Panc1 (cell line): ENCODE data around the gene AIFM3. TPM values are rescaled to one million over a fixed set of nuclear protein-coding genes. Genes with fewer than 3 reads are reported as not detected.

Source experiments
- ATAC-seq: fragments of 200-7000 bp; cut with Tn5 transposase; 2 replicates; pipeline ENCODE4 v1.9.1; 2020; ENCODE audit warnings: mild to moderate bottlenecking, moderate library complexity
- BruUV-seq: library from RNA; stranded (reverse); fragments of 400-500 nt; replicated peaks from 2 replicates; lab custom pipeline; 2021; lab: Mats Ljungman, UMichigan
- CTCF ChIA-PET: fragments of 300-600 bp; sonication (Branson Sonifier 250); formaldehyde crosslinking; loops from one replicate; lab custom pipeline; 2022; ENCODE audit warnings: antibody characterized with exemption; lab: Charles Lee
- POLR2A ChIA-PET: fragments of 300-600 bp; sonication (Branson Sonifier 250); formaldehyde crosslinking; loops from one replicate; lab custom pipeline; 2022; ENCODE audit warnings: antibody characterized with exemption; lab: Charles Lee
- DNase-seq: peaks from one replicate; pipeline ENCODE4 v3.0.0-alpha.2; 2010; ENCODE audit warnings: low read depth, low spot score
- H3K27ac ChIP-seq: 2 replicates; pipeline ENCODE4 v1.5.1; 2011; ENCODE audit warnings: mild to moderate bottlenecking, low read length, inconsistent platforms
- H3K27me3 ChIP-seq: fragments of 200-500 bp; sonication (Bioruptor generic); 2 replicates; pipeline ENCODE4 v1.6.0; 2014; ENCODE audit warnings: low read length, inconsistent platforms; ENCODE audit not compliant: control insufficient read depth, insufficient read depth
- H3K36me3 ChIP-seq: fragments of 200-500 bp; sonication (Bioruptor generic); 2 replicates; pipeline ENCODE4 v1.5.1; 2014; ENCODE audit warnings: inconsistent platforms, mild to moderate bottlenecking, low read length, moderate library complexity; ENCODE audit not compliant: control insufficient read depth, insufficient read depth
- H3K4me1 ChIP-seq: 2 replicates; pipeline ENCODE4 v1.5.1; 2011; ENCODE audit warnings: inconsistent platforms, mild to moderate bottlenecking, low read length, moderate library complexity; ENCODE audit not compliant: control insufficient read depth, insufficient read depth
- H3K4me3 ChIP-seq, 2 experiments: 2 replicates each; pipeline ENCODE4 v1.5.1; 2011 to 2012; ENCODE audit warnings: low read depth in 2 of 2, low read length in 2 of 2, mild to moderate bottlenecking in 2 of 2, inconsistent platforms in 1 of 2, moderate library complexity in 1 of 2
- H3K9me3 ChIP-seq: fragments of 200-500 bp; sonication (Bioruptor generic); 2 replicates; pipeline ENCODE4 v1.5.1; 2014; ENCODE audit warnings: low read depth, mild to moderate bottlenecking, inconsistent platforms, low read length, moderate library complexity; ENCODE audit not compliant: control insufficient read depth, insufficient read depth
- CTCF ChIP-seq: fragments of 450-650 bp; IDR thresholded peaks from 2 replicates; pipeline ENCODE4 v1.5.1; 2017; ENCODE audit warnings: mild to moderate bottlenecking
- POLR2AphosphoS5 ChIP-seq: IDR thresholded peaks from 2 replicates; pipeline ENCODE4 v1.6.1; 2012; ENCODE audit warnings: mild to moderate bottlenecking, low read depth, low read length, moderate library complexity
- REST ChIP-seq, 2 experiments: IDR thresholded peaks; 2 replicates each; pipeline ENCODE4 v1.6.1; 2011 to 2012; ENCODE audit warnings: low read depth in 2 of 2, control low read depth in 1 of 2, low read length in 1 of 2, mild to moderate bottlenecking in 1 of 2, moderate library complexity in 1 of 2; ENCODE audit not compliant: insufficient read depth in 1 of 2
- SIN3A ChIP-seq: IDR thresholded peaks from 2 replicates; pipeline ENCODE4 v1.6.1; 2012; ENCODE audit warnings: low read depth, mild to moderate bottlenecking, low read length, moderate library complexity, borderline replicate concordance; ENCODE audit not compliant: insufficient read depth
- TCF7L2 ChIP-seq: IDR thresholded peaks from 2 replicates; pipeline ENCODE4 v1.6.1; 2011; ENCODE audit warnings: mild to moderate bottlenecking, low read depth, low read length, inconsistent platforms
- in situ Hi-C: cut with HindIII; loops from 2 replicates; pipeline ENCODE4 v1.10.0; 2016; ENCODE audit warnings: low sequenced_read_pairs, low pct_unique_long_range_greater_than_20kb
- intact Hi-C: fragments of 100-400 bp; cut with micrococcal nuclease; formaldehyde crosslinking; loops from one replicate; pipeline ENCODE4 v1.10.0; 2022; ENCODE audit not compliant: unreplicated experiment
- total RNA-seq: library from RNA; stranded (reverse); gene quantifications from one replicate; pipeline ENCODE4 v1.2.1, GENCODE V29; 2021; ENCODE audit not compliant: unreplicated experiment

Gene AIFM3
- total RNA-seq, 1 experiment from 2014 or later = 2.7 TPM

GRCh38 chr22:20974336-20974955 lies 7.4 kb downstream of the AIFM3 start:
- intact Hi-C loops = no loop called here
- TF ChIP-seq REST (IDR thresholded peaks at IDR 0.05; ENCODE audit: insufficient read depth in 1 of 2, low read depth in 2 of 2, low read length in 1 of 2) (no peak), TCF7L2 (no peak), SIN3A (no peak), CTCF (no peak), POLR2AphosphoS5 (no peak)
- POLR2A ChIA-PET = no interaction called here
- no peaks in the 10 kb centered on the region for H3K9me3 ChIP-seq
- in situ Hi-C loops = no loop called here
- DNase-seq (no peak), ATAC-seq (no peak)
- H3K4me1 ChIP-seq = no peaks in the 10 kb centered on the region
- H3K4me3 ChIP-seq = no peak overlapping the region
- CTCF ChIA-PET = no interaction called here
- no TSS peak for BruUV-seq
- H3K27ac ChIP-seq = no peak overlapping the region
- H3K27me3 ChIP-seq = no peaks in the 10 kb centered on the region
- no peaks in the 10 kb centered on the region for H3K36me3 ChIP-seq

GRCh38 chr22:20975541-20976290 lies 8.7 kb downstream of the AIFM3 start:
- Histone ChIP-seq H3K27ac (no peak overlapping the region), H3K4me3 (no peak overlapping the region), H3K36me3 (no peaks in the 10 kb centered on the region), H3K4me1 (no peaks in the 10 kb centered on the region), H3K9me3 (no peaks in the 10 kb centered on the region), H3K27me3 (no peaks in the 10 kb centered on the region)
- intact Hi-C loops (no loop called here), in situ Hi-C loops (no loop called here)
- no TSS peak for BruUV-seq
- ChIA-PET CTCF (no interaction called here), POLR2A (no interaction called here)
- ATAC-seq (no peak), DNase-seq (no peak)
- TF ChIP-seq TCF7L2 (no peak), POLR2AphosphoS5 (no peak), REST (IDR thresholded peaks at IDR 0.05; ENCODE audit: insufficient read depth in 1 of 2, low read depth in 2 of 2, low read length in 1 of 2) (no peak), SIN3A (no peak)
